HepG2 (cell line): ENCODE data around the gene MMP23B. TPM values are rescaled to one million over a fixed set of nuclear protein-coding genes. Genes with fewer than 3 reads are reported as not detected.

Source experiments
- ATF2 ChIP-seq: sonication (generic); formaldehyde crosslinking; IDR thresholded peaks from 2 replicates; pipeline ENCODE4 v1.4.0; 2020; ENCODE audit warnings: missing genetic modification reagents
- CCDC6 ChIP-seq: sonication (generic); formaldehyde crosslinking; IDR thresholded peaks from 2 replicates; pipeline ENCODE4 v1.8.1; 2022; ENCODE audit warnings: mild to moderate bottlenecking, missing genetic modification reagents, moderate library complexity
- CREBL2 ChIP-seq: sonication (generic); formaldehyde crosslinking; IDR thresholded peaks from 2 replicates; pipeline ENCODE4 v1.8.1; 2023; ENCODE audit warnings: missing genetic modification reagents, mild to moderate bottlenecking, borderline replicate concordance
- CREM ChIP-seq, 2 experiments: sonication (generic) in 1 of 2; formaldehyde crosslinking in 1 of 2; IDR thresholded peaks; 2 replicates each; pipeline versions ENCODE4 v1.4.0 to v1.6.1; 2016 to 2020; ENCODE audit warnings: antibody characterized with exemption in 1 of 2, mild to moderate bottlenecking in 1 of 2, missing genetic modification reagents in 1 of 2
- DRAP1 ChIP-seq: IDR thresholded peaks from 2 replicates; pipeline ENCODE4 v1.6.1; 2016; ENCODE audit warnings: missing genetic modification reagents, missing compliant biosample characterization
- HOMEZ ChIP-seq: IDR thresholded peaks from 2 replicates; pipeline ENCODE4 v1.6.1; 2016; ENCODE audit warnings: low read depth
- JUN ChIP-seq: sonication (generic); formaldehyde crosslinking; IDR thresholded peaks from 2 replicates; pipeline ENCODE4 v1.4.0; 2020; ENCODE audit warnings: mild to moderate bottlenecking, missing genetic modification reagents
- NRL ChIP-seq: sonication (generic); formaldehyde crosslinking; IDR thresholded peaks from 2 replicates; pipeline ENCODE4 v1.5.0; 2020; ENCODE audit warnings: missing genetic modification reagents, mild to moderate bottlenecking, moderate library complexity, borderline replicate concordance
- PHF21A ChIP-seq: sonication (generic); formaldehyde crosslinking; IDR thresholded peaks from 2 replicates; pipeline ENCODE4 v1.5.0; 2020; ENCODE audit warnings: mild to moderate bottlenecking, missing genetic modification reagents
- SETDB1 ChIP-seq: sonication (generic); formaldehyde crosslinking; IDR thresholded peaks from 2 replicates; pipeline ENCODE4 v1.5.1; 2020; ENCODE audit warnings: missing genetic modification reagents, mild to moderate bottlenecking, borderline replicate concordance
- SKIL ChIP-seq: sonication (generic); formaldehyde crosslinking; IDR thresholded peaks from 2 replicates; pipeline ENCODE4 v1.8.0; 2022; ENCODE audit warnings: missing genetic modification reagents, mild to moderate bottlenecking, moderate library complexity, borderline replicate concordance
- XRCC5 ChIP-seq: fragments of 200-400 bp; formaldehyde crosslinking; optimal IDR thresholded peaks from 2 replicates; pipeline ENCODE3; 2017; ENCODE audit warnings: mild to moderate bottlenecking, low read length
- ZFP36L2 ChIP-seq: sonication (generic); formaldehyde crosslinking; IDR thresholded peaks from 2 replicates; pipeline ENCODE4 v1.4.0; 2020; ENCODE audit warnings: missing genetic modification reagents
- ZFY ChIP-seq: sonication (generic); formaldehyde crosslinking; IDR thresholded peaks from 2 replicates; pipeline ENCODE4 v1.4.0; 2020; ENCODE audit warnings: missing genetic modification reagents
- ZNF230 ChIP-seq: sonication (generic); formaldehyde crosslinking; IDR thresholded peaks from 2 replicates; pipeline ENCODE4 v1.4.0; 2020; ENCODE audit warnings: mild to moderate bottlenecking, missing genetic modification reagents
- ZNF460 ChIP-seq: sonication (generic); formaldehyde crosslinking; IDR thresholded peaks from 2 replicates; pipeline ENCODE4 v1.5.1; 2020; ENCODE audit warnings: missing genetic modification reagents, mild to moderate bottlenecking, borderline replicate concordance
- ZNF543 ChIP-seq: sonication (generic); formaldehyde crosslinking; IDR thresholded peaks from 2 replicates; pipeline ENCODE4 v1.4.0; 2020; ENCODE audit warnings: mild to moderate bottlenecking, missing genetic modification reagents
- ZNF749 ChIP-seq: sonication (generic); formaldehyde crosslinking; IDR thresholded peaks from 2 replicates; pipeline ENCODE4 v1.8.0; 2022; ENCODE audit warnings: mild to moderate bottlenecking, missing genetic modification reagents, moderate library complexity, borderline replicate concordance
- polyA plus RNA-seq, 8 experiments: library from polyadenylated mRNA; depleted of rRNA in 3 of 8; stranded (reverse) in 7 of 8; unstranded in 1 of 8; fragments of >200 nt; fragmentation: Illumina TruSeq in 4 of 8; extraction: Trizol in 4 of 8; gene quantifications; 2 replicates each; pipeline versions ENCODE4 v1.2.1 to v1.2.3, GENCODE V29; 2011 to 2016; ENCODE audit warnings: low read depth in 4 of 8, missing spikeins in 1 of 8, mixed read lengths in 1 of 8; ENCODE audit not compliant: insufficient read depth in 1 of 8
- total RNA-seq, 5 experiments: library from RNA; depleted of rRNA; stranded (reverse); fragments of >200 nt; fragmentation: Illumina TruSeq; extraction: Trizol; gene quantifications; 2 replicates each; pipeline ENCODE4 v1.2.3, GENCODE V29; 2016; ENCODE audit warnings: low read depth in 1 of 5
- TF ChIP-seq, protein P1 (sequence below): sonication (generic); formaldehyde crosslinking; IDR thresholded peaks from 2 replicates; pipeline ENCODE4 v1.8.0; 2022; ENCODE audit warnings: mild to moderate bottlenecking, missing genetic modification reagents, moderate library complexity
- TF ChIP-seq, protein P2 (sequence below): sonication (generic); formaldehyde crosslinking; IDR thresholded peaks from 2 replicates; pipeline ENCODE4 v1.5.1; 2020; ENCODE audit warnings: mild to moderate bottlenecking, missing genetic modification reagents, moderate library complexity

Gene MMP23B
- total and polyA plus RNA-seq, 2 of the 13 experiments (the other 11 are each of a cell fraction or from before 2014, with no cell fraction given), result 0.61 to 0.75 TPM

DNA sequence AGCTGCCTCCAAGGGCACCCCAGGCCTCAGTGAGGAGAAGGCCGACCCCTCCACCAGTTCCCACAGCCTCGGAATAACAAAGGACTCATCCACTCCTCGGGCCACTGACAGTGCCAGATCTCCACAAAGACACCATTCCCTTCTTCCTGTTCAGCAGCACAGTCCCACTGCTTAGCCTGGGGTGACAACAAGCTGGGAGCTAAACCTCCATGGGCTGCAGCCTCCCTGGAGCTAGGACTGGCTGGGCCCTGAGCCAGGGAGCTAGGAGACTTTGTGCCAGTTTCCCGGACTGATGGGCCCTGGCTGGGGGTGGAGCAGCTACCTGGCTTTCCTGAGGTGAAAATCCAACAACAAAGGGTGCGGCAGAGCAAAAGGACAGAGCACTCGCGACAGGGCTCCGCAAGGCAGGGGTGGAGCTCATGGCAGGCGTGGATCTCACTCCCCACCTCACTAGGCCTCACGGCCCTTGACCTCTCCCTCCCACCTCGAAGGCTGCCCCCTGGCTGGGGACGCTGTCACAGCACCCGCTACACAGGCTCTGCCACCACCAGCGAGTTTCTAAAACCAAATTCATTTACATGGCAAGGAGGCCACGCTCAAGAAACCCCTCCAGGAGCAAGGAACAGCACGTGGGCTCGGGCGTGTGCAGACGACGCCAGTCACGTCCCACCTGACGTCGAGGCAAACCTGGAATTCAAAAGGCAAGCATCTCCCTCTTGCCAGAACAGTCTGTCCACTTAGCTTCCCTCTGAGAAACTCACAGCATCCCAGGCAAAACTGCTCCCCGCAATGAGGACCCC, 46.8 kb downstream of the MMP23B start (continued):
- TF ChIP-seq ATF2 (peak; percentile 41; the same call in 1 of the 2 replicates), ZNF460 (CRISPR knock-in tag) (no peak), CREM (IDR thresholded peaks at IDR 0.05) (peak; percentile 58; the same call in 1 of the 2 replicates), CREM (CRISPR knock-in tag; IDR thresholded peaks at IDR 0.05) (no peak), ZNF230 (CRISPR knock-in tag) (peak; percentile 90), SETDB1 (CRISPR knock-in tag) (no peak), HOMEZ (CRISPR knock-in tag) (0 out of 2 replicates have a peak, but pooled peaks have one; percentile 27), ZFP36L2 (CRISPR knock-in tag) (no peak), PHF21A (peak; percentile 63; the same call in 1 of the 2 replicates), ZNF749 (CRISPR knock-in tag) (no peak), XRCC5 (peak; percentile 95), NRL (CRISPR knock-in tag) (peak; percentile 93), CCDC6 (CRISPR knock-in tag) (peak; percentile 71; the same call in 1 of the 2 replicates), CREBL2 (CRISPR knock-in tag) (no peak), ZFY (CRISPR knock-in tag) (peak; percentile 94), DRAP1 (peak; percentile 47; the same call in 1 of the 2 replicates), SKIL (CRISPR knock-in tag) (0 out of 2 replicates have a peak, but pooled peaks have one; percentile 20), ZNF543 (peak; percentile 74), JUN (CRISPR knock-in tag) (no peak)
- TF ChIP-seq, protein P1, sequence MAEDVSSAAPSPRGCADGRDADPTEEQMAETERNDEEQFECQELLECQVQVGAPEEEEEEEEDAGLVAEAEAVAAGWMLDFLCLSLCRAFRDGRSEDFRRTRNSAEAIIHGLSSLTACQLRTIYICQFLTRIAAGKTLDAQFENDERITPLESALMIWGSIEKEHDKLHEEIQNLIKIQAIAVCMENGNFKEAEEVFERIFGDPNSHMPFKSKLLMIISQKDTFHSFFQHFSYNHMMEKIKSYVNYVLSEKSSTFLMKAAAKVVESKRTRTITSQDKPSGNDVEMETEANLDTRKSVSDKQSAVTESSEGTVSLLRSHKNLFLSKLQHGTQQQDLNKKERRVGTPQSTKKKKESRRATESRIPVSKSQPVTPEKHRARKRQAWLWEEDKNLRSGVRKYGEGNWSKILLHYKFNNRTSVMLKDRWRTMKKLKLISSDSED (CRISPR knock-in tag), result no peak
- TF ChIP-seq, protein P2, sequence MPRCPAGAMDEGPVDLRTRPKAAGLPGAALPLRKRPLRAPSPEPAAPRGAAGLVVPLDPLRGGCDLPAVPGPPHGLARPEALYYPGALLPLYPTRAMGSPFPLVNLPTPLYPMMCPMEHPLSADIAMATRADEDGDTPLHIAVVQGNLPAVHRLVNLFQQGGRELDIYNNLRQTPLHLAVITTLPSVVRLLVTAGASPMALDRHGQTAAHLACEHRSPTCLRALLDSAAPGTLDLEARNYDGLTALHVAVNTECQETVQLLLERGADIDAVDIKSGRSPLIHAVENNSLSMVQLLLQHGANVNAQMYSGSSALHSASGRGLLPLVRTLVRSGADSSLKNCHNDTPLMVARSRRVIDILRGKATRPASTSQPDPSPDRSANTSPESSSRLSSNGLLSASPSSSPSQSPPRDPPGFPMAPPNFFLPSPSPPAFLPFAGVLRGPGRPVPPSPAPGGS (CRISPR knock-in tag), result peak; percentile 51; the same call in 1 of the 2 replicates
